Spleen (tissue), 11 donors: ENCODE results near the gene LIPT2. TPM values are rescaled to one million over a fixed set of nuclear protein-coding genes. Genes with fewer than 3 reads are reported as not detected.
A peak's percentile ranks its signal among the peaks of the same experiment; 100 is the strongest.

Experiments used
- DNase-seq: peaks from one replicate; pipeline ENCODE4 v3.0.0-alpha.2; 2020
- H3K27ac ChIP-seq, 8 donors: fragments of 200-600 bp; sonication (generic) in 7 of 8; 1 replicate in 4 of 8; 2 replicates in 4 of 8; pipeline versions ENCODE4 v1.5.0 to v1.8.0; 2016 to 2021; ENCODE audit warnings: inconsistent platforms in 4 of 8, mild to moderate bottlenecking in 4 of 8, moderate library complexity in 1 of 8
- H3K27me3 ChIP-seq, 7 donors: fragments of 200-600 bp; sonication (generic) in 6 of 7; replicated peaks in 1 of 7; 1 replicate in 4 of 7; 2 replicates in 3 of 7; pipeline versions ENCODE4 v1.5.0 to v1.8.0; 2016 to 2021; ENCODE audit warnings: inconsistent platforms in 3 of 7, mild to moderate bottlenecking in 1 of 7
- H3K36me3 ChIP-seq, 6 donors: fragments of 200-600 bp; sonication (generic) in 5 of 6; 1 replicate in 4 of 6; 2 replicates in 2 of 6; pipeline versions ENCODE4 v1.5.0 to v1.8.0; 2016 to 2021; ENCODE audit warnings: inconsistent platforms in 2 of 6
- H3K4me1 ChIP-seq, 6 donors: fragments of 200-600 bp; sonication (generic) in 5 of 6; 1 replicate in 3 of 6; 2 replicates in 3 of 6; pipeline versions ENCODE4 v1.5.0 to v1.8.0; 2016 to 2021; ENCODE audit warnings: inconsistent platforms in 3 of 6
- H3K4me3 ChIP-seq, 8 donors: fragments of 200-600 bp; sonication (generic) in 7 of 8; 1 replicate in 4 of 8; 2 replicates in 4 of 8; pipeline versions ENCODE4 v1.5.0 to v1.8.0; 2016 to 2021; ENCODE audit warnings: inconsistent platforms in 4 of 8, mild to moderate bottlenecking in 4 of 8, moderate library complexity in 2 of 8
- H3K9me3 ChIP-seq, 8 donors: fragments of 200-600 bp; sonication (generic) in 7 of 8; 1 replicate in 4 of 8; 2 replicates in 4 of 8; pipeline versions ENCODE4 v1.5.0 to v1.8.0; 2016 to 2021; ENCODE audit warnings: inconsistent platforms in 4 of 8
- CTCF ChIP-seq, 11 experiments: fragments of 200-600 bp in 7 of 11; fragments of 450-650 bp in 4 of 11; sonication (generic) in 4 of 11; IDR thresholded peaks in 8 of 11; conservative IDR thresholded peaks in 3 of 11; 1 replicate in 7 of 11; 2 replicates in 4 of 11; pipeline versions ENCODE4 v1.4.0 to v1.8.0; 2016 to 2021; ENCODE audit warnings: antibody characterized with exemption in 11 of 11, inconsistent platforms in 4 of 11, mild to moderate bottlenecking in 1 of 11
- POLR2A ChIP-seq, 3 donors: fragments of 450-650 bp; IDR thresholded peaks; one replicate each; pipeline ENCODE4 v1.5.1; 2017; ENCODE audit warnings: antibody characterized with exemption in 3 of 3, mild to moderate bottlenecking in 1 of 3
- POLR2AphosphoS5 ChIP-seq, 3 donors: sonication (generic); formaldehyde crosslinking; IDR thresholded peaks; one replicate each; pipeline ENCODE4 v1.5.1; 2017; ENCODE audit warnings: antibody characterized with exemption in 3 of 3
- WGBS, 5 donors: extraction: QIAGEN DNeasy Blood & Tissue Kit in 3 of 5; methylation state at CpG; one replicate each; pipeline versions ENCODE4 v1.1.5 to v1.1.7; 2013 to 2018; 5-methylcytosine and 5-hydroxymethylcytosine counted together
- intact Hi-C: fragments of 100-400 bp; cut with DNase I; formaldehyde crosslinking; loops from one replicate; pipeline ENCODE4 v1.15.0; 2023; ENCODE audit warnings: low total_unique reads
- polyA plus RNA-seq, 3 donors: library from polyadenylated mRNA; stranded (reverse); fragments of 200-250 nt; gene quantifications; one replicate each; pipeline ENCODE4 v1.2.1, GENCODE V29; 2013
- total RNA-seq, 7 donors: library from RNA; depleted of rRNA in 3 of 7; stranded (reverse); fragments of >200 nt in 3 of 7; fragmentation: NEBNext Ultra II Directional in 4 of 7; extraction: Animal tissue kit (Norgen Biotek cat#: 25700) in 4 of 7; gene quantifications; one replicate each; pipeline versions ENCODE4 v1.1.0 to v1.2.1, GENCODE V29; 2016 to 2021
- donor health status: healthy with polysubstance abuse.
- donor health status: DM: no; HTN: no; CAD: no; lungs with moderate emphysema.
- donor health status: DM: no; HTN: no; CAD: no.
- donor health status: Bipolar disorder and iron deficiency.
- donor health status: healthy.
- donor health status: DM: no; HTN: no; CAD: no.
- donor health status: DM: yes; HTN: yes; CAD: no.

Gene LIPT2
- total and polyA plus RNA-seq, 10 donors = 2.0 to 9.1 (median 4.0) TPM

- H3K27ac ChIP-seq = peak overlapping the region in 2 of 8 donors; percentile 19 to 50
- intact Hi-C loops = no loop called here
- H3K4me1 ChIP-seq = peaks cover 0 to 23% (median 11%) of the 10 kb centered on the region in 6 donors
- TF ChIP-seq CTCF (IDR thresholded peaks at IDR 0.05 in 8 of 11, conservative IDR thresholded peaks at IDR 0.05 in 3 of 11) (peak; percentile 54 to 79 (median 71)), POLR2AphosphoS5 (IDR thresholded peaks at IDR 0.05) (no peak)
- no peaks in the 10 kb centered on the region for H3K36me3 ChIP-seq
- H3K4me3 ChIP-seq = peak overlapping the region in 1 of 8 donors; percentile 37
- H3K27me3 ChIP-seq = peaks cover 0 to 11% (median 0%) of the 10 kb centered on the region in 7 donors
- H3K9me3 ChIP-seq = no peaks in the 10 kb centered on the region
- WGBS, 5 donors = 14 to 32% (median 22%) methylated on average over 2 of the region's 2 CpGs
- DNase-seq = no peak
Observed at GRCh38 chr11:74449369-74449931, 44.1 kb downstream of the LIPT2 start.

- Histone ChIP-seq H3K9me3 (no peaks in the 10 kb centered on the region), H3K36me3 (no peaks in the 10 kb centered on the region)
- TF ChIP-seq CTCF (IDR thresholded peaks at IDR 0.05 in 8 of 11, conservative IDR thresholded peaks at IDR 0.05 in 3 of 11) (no peak), POLR2AphosphoS5 (IDR thresholded peaks at IDR 0.05) (no peak), POLR2A (IDR thresholded peaks at IDR 0.05) (no peak)
Observed at GRCh38 chr11:74447720-74448119, 45.8 kb downstream of the LIPT2 start.

GRCh38 chr11:74446532-74446938 is 47.0 kb downstream of the LIPT2 start:
- Histone ChIP-seq H3K4me3 (no peak overlapping the region), H3K27me3 (no peaks in the 10 kb centered on the region), H3K4me1 (peaks cover 0 to 15% (median 9%) of the 10 kb centered on the region in 6 donors), H3K9me3 (no peaks in the 10 kb centered on the region), H3K36me3 (no peaks in the 10 kb centered on the region), H3K27ac (no peak overlapping the region)
- 79 to 91% (median 83%) methylated on average over 1 of the region's 1 CpG for WGBS, 5 donors
- TF ChIP-seq CTCF (IDR thresholded peaks at IDR 0.05 in 8 of 11, conservative IDR thresholded peaks at IDR 0.05 in 3 of 11) (no peak), POLR2AphosphoS5 (IDR thresholded peaks at IDR 0.05) (no peak), POLR2A (IDR thresholded peaks at IDR 0.05) (no peak)
- intact Hi-C loops = no loop called here
- no peak for DNase-seq

More at GRCh38 chr11:74447720-74448119, 45.8 kb downstream of the LIPT2 start:
- Histone ChIP-seq H3K4me3 (no peak overlapping the region), H3K4me1 (peaks cover 0 to 15% (median 9%) of the 10 kb centered on the region in 6 donors), H3K27me3 (peaks cover 0 to 6% (median 0%) of the 10 kb centered on the region in 7 donors), H3K27ac (no peak overlapping the region)
- intact Hi-C loops = loop anchor here (1.0 kb wide), 1 partner anchor 56 kb away; no protein-coding TSS in a partner anchor
- DNase-seq = no peak

GRCh38 chr11:74444173-74444826 is 49.2 kb downstream of the LIPT2 start:
- no peak for DNase-seq
- H3K36me3 ChIP-seq = no peaks in the 10 kb centered on the region
- no peak overlapping the region for H3K4me3 ChIP-seq
- H3K9me3 ChIP-seq = peaks cover 0 to 15% (median 8%) of the 10 kb centered on the region in 8 donors
- H3K27ac ChIP-seq = no peak overlapping the region
- peaks cover 0 to 6% (median 3%) of the 10 kb centered on the region in 6 donors for H3K4me1 ChIP-seq
- WGBS, 5 donors = 79 to 86% (median 80%) methylated on average over 9 of the region's 9 CpGs
- TF ChIP-seq POLR2AphosphoS5 (IDR thresholded peaks at IDR 0.05) = no peak
- TF ChIP-seq CTCF (IDR thresholded peaks at IDR 0.05 in 8 of 11, conservative IDR thresholded peaks at IDR 0.05 in 3 of 11) = no peak
- no peak for TF ChIP-seq POLR2A (IDR thresholded peaks at IDR 0.05)
- no peaks in the 10 kb centered on the region for H3K27me3 ChIP-seq
- intact Hi-C loops = no loop called here
